ENCODE data around the gene FGF11. TPM values are rescaled to one million over a fixed set of nuclear protein-coding genes. Genes with fewer than 3 reads are reported as not detected.

Gene FGF11
- total RNA-seq, 1 donor from 2014 or later = 1.5 TPM

GRCh38 chr17:7425756-7426155 lies 13.6 kb upstream of the FGF11 start:
- no peaks in the 10 kb centered on the region for H3K36me3 ChIP-seq (ENCODE audit: control insufficient read depth, insufficient read depth, low read length)
- TF ChIP-seq CTCF (IDR thresholded peaks at IDR 0.05; ENCODE audit: insufficient read depth, low read length, poor library complexity, severe bottlenecking) = no peak

GRCh38 chr17:7426203-7426863 lies 13.0 kb upstream of the FGF11 start:
- no peak for TF ChIP-seq CTCF (IDR thresholded peaks at IDR 0.05; ENCODE audit: insufficient read depth, low read length, poor library complexity, severe bottlenecking)
- DNase-seq (ENCODE audit: low read depth) = no peak
- H3K4me3 ChIP-seq (ENCODE audit: low read depth, low read length) = no peak overlapping the region
- no peaks in the 10 kb centered on the region for H3K27me3 ChIP-seq (ENCODE audit: control insufficient read depth, insufficient read depth, low read length)
- H3K36me3 ChIP-seq (ENCODE audit: control insufficient read depth, insufficient read depth, low read length) = no peaks in the 10 kb centered on the region

More at GRCh38 chr17:7425756-7426155, 13.6 kb upstream of the FGF11 start:
- H3K4me3 ChIP-seq (ENCODE audit: low read depth, low read length) = no peak overlapping the region
- DNase-seq (ENCODE audit: low read depth) = no peak
- no peaks in the 10 kb centered on the region for H3K27me3 ChIP-seq (ENCODE audit: control insufficient read depth, insufficient read depth, low read length)

GRCh38 chr17:7426896-7427489 lies 12.3 kb upstream of the FGF11 start:
- Histone ChIP-seq H3K27me3 (ENCODE audit: control insufficient read depth, insufficient read depth, low read length) (no peaks in the 10 kb centered on the region), H3K4me3 (ENCODE audit: low read depth, low read length) (no peak overlapping the region), H3K36me3 (ENCODE audit: control insufficient read depth, insufficient read depth, low read length) (no peaks in the 10 kb centered on the region)
- no peak for TF ChIP-seq CTCF (IDR thresholded peaks at IDR 0.05; ENCODE audit: insufficient read depth, low read length, poor library complexity, severe bottlenecking)
- DNase-seq (ENCODE audit: low read depth) = no peak

GRCh38 chr17:7427549-7427948 lies 11.8 kb upstream of the FGF11 start:
- TF ChIP-seq CTCF (IDR thresholded peaks at IDR 0.05; ENCODE audit: insufficient read depth, low read length, poor library complexity, severe bottlenecking) = no peak
- no peak for DNase-seq (ENCODE audit: low read depth)
- Histone ChIP-seq H3K36me3 (ENCODE audit: control insufficient read depth, insufficient read depth, low read length) (no peaks in the 10 kb centered on the region), H3K4me3 (ENCODE audit: low read depth, low read length) (no peak overlapping the region), H3K27me3 (ENCODE audit: control insufficient read depth, insufficient read depth, low read length) (no peaks in the 10 kb centered on the region)

GRCh38 chr17:7428557-7428956 lies 10.8 kb upstream of the FGF11 start, which contains the start of gene SPEM3:
TSS of gene SPEM3 (plus strand) at chr17:7428857. CDS start at chr17:7428903, 46 bp downstream.
- Histone ChIP-seq H3K27me3 (ENCODE audit: control insufficient read depth, insufficient read depth, low read length) (no peaks in the 10 kb centered on the region), H3K4me3 (ENCODE audit: low read depth, low read length) (no peak within 1 kb of the TSS), H3K36me3 (ENCODE audit: control insufficient read depth, insufficient read depth, low read length) (no peaks in the 10 kb centered on the region)
- no peak for DNase-seq (ENCODE audit: low read depth)
- TF ChIP-seq CTCF (IDR thresholded peaks at IDR 0.05; ENCODE audit: insufficient read depth, low read length, poor library complexity, severe bottlenecking) = no peak

Measured in kidney epithelial cell (primary cell).